HG02610 (cell line): Measurements from ENCODE around the gene HOXB4.

Experiments used
- ATAC-seq: cut with Tn5 transposase; IDR thresholded peaks from one replicate; pipeline ENCODE4 v1.9.1; 2021; ENCODE audit warnings: mild to moderate bottlenecking, moderate library complexity; ENCODE audit not compliant: unreplicated experiment

Gene HOXB4

GRCh38 chr17:48575066-48575582, 3.0 kb downstream of the HOXB4 start:
- no peak for ATAC-seq

DNA sequence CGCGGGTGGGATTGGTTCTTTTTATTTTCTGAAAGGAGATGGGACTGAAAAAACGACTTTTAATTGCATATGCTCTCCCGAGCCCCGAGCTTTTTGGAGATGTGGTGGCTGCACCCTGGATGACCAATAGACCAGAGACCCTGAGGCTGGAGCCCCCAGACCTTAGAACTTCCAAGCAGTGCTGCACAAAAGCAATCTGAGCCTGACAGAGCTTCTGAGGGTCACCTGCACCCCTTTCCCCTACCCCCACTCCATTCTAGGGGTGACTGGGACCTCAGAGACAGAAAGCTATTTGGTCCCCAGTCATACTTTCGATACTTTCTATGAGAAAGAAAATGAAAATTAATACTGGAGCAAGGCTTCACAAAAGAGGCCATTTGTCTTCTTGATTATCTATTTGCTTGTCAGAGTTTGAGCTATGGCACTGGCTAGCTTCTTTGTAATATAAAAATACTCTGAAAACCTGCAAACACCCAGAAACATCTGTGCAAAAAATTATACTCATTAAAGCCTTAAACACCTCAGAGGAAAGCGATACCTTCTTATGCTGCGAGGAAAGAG, 3.6 kb downstream of the HOXB4 start:
- no peak for ATAC-seq

DNA sequence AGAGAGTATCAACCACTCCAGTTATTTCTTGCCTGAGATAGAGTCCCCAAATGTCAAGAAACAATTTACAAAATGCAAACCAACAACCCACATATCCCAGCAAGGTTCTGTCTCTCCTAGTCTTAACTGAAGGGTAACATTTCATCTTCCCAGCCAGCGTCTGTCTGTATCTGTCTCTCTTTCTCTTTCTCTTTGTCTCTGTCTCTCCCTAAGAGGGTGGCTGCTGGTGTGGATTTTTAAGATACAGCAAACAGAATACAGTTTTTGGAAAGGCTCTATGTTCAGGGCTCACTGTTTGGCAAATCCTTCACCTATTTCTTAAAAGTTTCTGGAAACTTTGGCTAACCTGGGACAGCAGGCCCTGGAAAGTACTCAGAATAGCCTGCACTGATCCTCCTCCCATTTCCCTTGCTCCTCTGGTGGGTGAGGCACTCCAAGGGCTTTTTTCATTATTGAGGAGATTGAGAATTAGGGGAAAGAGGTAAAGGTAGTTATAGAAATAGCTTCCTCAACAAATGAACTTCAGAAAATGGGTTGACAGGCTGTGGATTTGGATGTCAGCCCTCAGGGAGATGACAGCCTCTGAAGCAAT, 6.2 kb downstream of the HOXB4 start:
- no peak for ATAC-seq

DNA sequence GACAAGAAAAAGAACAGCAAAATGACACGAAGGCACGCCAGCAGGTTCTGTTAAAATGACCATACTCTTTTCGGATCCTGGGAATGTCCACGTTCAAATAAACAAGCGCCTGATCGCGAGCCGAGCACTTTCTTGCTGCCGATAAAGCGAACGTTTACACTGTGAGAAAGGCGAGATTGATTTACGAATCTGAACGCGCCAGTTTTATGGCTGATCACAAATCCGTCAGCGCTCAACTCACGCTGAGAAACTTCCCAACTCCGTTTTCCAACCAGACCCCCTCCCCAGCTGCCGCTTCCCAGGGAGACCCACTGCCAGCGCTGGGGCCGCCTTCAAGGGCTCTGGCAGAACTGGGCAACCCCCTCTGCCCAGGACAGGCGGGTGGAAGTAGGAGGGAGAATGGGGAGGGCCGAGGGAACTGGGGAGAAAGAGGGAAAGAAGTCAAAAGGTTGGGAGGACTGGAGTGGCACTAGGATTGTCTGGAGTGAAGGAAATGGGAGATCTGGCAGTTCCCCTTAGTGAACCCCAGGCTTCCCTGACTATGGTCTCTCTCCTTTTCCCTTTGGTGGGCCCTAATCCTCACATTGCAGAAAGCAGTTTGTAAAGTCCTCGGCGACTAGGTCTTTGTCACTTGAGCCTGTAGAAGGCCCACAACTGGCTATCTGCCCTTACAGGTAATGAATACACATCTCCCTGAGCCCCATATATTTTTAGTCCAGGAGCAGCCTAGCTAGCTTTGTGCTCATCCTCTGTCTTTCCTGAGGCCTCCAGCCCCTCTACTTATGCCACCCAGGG, 6.9 kb downstream of the HOXB4 start:
- ATAC-seq = no peak

- ATAC-seq = no peak
These were observed 7.7 kb downstream of the HOXB4 start for GRCh38 chr17:48570325-48571023.

DNA sequence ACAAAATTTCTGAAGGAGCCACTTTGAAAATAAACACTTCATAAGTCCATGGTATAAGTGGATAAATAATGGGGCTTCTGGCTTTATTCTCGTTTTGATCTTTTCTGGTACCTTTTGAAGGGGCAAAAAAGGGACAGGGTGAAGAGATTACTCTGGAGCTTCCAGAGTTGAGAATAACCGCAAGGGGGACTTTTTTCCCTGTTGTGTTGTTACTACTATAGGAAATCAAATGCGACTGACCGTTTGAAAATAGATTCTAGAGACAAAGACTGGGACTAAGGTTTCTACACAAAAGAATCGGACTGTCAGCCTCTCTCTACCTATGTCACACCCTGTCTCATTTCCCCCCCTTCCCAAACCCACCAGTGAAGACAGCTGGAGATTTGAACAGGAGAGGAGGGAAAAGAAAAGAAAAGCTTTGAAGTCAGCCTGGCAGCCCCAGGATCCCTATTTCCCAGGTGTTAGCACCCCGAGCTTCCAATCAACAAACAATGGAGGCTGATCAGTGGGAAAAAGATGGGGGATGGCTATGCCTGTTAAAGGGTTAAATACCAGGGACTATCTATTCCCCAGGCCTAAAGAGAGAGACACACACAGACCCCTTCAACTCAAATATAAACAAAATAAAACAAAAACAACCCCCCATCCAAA, 8.4 kb downstream of the HOXB4 start:
- ATAC-seq = no peak

GRCh38 chr17:48569240-48569582, 8.9 kb downstream of the HOXB4 start:
- ATAC-seq = no peak

DNA sequence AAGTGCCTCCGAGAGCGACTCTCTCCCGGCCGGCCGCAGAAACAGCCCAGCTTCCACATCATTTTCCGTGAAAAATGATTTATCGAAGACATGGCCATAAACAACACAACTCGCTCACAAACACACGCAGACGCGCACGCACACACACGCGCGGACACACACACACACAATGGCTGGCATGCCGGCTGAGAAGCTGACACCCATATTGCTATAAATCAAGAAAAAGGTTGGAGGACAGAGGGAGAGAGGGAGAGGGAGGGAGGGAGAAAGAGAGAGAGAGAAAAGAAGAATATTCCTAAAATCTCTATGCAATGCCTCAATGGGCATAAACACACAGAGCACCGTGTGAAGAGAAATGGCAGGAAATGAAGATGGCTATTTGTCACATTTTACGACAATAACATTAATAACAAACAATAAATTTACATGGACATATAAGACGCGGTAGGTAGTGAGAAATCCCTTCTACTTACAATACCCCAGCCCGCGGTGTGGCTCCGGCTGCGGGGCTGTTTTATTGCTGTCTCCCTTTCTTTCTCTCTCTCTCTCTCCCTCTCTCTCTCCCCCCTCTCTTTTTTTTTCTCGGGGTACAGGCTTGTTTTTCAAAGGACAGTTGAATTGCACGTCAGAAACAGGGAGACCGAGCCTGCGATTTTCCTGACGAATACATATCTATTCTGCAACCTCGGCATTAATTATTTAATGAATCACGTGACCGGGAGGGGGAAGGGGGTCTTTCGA, 9.5 kb downstream of the HOXB4 start:
- ATAC-seq = no peak

DNA sequence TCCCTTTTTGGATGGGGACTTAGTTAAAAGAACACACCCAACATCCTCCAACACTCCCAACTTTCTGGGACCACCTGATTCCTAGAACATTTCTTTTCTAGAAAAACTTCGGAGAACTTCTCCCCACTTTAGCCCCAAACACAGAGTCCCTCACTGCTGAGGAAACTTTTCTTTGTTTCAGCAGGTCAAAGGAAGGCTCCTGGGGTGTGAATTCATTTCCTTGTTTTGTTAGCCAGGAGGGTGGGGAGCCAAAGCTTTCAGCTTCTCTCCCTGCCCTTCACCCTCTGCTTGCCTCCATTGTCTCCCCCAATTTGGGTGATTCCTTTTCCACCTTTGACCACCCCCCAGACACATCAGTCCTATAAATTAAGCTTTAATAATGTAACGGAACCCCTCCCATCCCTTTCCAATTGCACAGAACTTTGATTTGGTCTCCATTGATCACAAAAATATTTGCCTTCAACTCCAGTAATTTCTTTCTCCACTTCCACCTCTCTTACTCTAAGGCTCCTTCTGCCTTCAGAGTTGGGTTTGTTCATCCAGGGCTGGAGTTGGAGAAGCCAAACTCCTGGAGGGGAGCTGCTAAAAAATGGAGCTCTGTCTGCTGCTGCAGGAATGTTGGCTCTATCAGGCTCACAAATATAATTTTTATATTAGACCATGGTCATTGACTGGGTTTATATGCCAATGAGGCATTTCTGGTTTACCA, 10.3 kb downstream of the HOXB4 start:
- ATAC-seq = no peak

DNA sequence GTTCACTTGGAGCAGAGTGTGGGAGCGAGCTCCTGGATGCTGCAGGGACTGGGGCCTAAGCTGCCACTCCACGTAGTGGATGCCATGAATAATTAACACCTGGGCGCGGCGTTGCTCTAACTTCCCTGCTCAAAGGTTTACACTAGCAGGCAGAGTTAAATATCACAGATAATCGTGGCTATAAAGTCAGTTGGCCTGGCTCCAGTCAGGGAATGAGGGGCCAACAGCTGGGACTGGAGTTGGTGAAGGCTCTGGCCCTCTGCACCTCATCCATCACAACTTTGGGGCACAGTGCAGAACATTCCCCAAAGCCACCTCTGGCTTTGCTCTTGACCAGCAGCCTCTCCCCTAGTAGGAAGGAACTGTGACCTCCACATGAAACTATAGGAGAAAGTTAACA, 10.9 kb downstream of the HOXB4 start:
- ATAC-seq = no peak

DNA sequence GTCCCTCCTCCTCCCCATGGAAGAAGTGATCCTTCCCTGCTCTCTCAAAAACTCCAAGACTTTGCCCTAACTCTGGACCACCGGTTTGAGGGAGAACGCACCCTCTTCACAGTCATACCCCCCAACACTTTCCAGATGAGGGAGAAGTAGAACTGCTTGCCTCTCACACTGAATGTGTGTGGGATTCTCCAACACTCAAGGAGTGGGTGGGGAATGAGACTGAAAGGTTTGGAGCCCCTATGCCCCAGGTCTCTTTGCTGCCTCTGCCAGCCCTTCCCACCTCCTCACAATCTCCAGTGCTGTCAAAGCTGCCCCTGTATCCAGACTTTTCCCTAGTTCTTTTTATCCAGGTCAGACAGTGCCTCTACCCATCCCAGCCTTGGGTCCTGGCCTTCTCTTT, 11.4 kb downstream of the HOXB4 start:
- ATAC-seq = no peak

DNA sequence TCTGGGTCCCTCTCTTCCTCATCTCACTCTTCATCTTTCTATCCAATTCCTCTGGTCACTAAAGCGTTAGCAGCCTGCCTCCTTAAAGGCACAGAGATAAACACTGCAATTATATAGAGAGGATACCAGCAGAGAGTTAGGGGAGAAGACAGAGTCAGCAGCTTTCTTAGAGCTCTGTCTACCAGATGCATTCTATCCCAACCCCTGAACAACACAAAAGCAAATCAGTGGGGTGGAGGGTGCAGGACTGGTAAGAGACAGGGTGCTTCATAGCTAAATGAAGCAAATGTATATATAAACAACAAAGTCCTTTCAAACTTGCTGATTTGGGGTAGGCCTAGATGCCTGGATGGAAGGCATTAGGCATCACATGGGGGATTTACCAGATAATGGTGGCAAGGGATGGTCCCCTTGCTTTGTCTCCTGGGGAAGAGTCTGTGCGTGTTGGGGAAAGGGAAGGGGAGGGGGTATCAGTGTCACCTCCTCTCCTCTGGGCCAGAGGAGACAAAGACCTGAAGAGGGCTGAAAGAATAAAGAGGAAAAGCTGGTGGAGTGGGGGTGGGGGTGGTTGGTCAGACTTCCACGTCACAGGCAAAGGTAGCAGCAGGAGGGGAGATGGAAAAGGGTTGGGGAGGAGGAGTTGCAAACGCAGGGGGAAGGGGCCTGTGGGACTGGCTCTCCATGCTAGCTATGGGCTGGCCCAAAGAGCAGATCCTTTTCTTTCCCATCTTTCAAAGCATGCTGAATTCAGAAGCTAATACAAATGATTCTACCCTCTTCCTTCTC, 12.0 kb downstream of the HOXB4 start:
- ATAC-seq = no peak

- ATAC-seq = no peak
These were observed 13.1 kb downstream of the HOXB4 start for GRCh38 chr17:48565022-48565554.

DNA sequence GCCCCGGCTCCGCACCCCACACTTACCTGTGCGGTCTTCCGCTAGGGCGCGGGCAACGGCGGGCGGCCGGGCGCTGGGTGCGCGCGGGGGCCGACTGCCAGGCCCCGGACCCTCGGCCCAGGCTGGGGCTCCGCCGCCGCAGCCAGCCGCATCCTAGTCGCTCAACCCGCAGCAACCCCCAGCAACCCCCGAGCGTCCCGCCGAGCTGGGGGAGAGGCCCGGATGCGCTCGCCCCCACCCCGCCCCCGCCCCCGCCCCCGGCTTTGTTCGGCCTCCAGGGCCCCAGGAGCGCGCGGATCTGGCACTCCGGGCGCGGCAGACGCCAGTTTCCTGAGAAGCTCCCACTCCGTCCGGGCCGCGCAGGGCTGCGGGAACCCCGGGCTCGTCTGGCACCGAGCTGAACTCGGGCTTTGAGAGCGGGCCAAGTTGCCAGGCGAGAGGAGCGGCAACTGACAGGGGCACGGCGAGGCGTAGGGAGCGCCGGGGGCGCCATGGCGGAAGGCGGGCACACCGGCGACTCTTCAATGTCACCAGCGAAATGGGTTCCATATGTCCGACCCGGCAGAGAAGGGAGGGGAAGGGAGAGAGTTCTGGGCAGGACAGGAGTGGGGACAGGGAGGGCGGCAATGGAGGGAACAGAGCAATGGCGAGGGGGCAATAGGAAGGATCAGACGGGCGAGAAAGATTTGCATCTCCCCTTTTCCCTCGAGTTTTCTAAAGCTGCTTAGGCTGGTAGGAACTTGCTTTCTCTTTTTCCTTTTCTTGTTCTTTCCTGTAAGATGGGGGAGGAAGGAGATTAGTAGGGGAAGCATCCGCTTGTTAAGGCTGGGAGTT, 13.7 kb downstream of the HOXB4 start:
- no peak for ATAC-seq

GRCh38 chr17:48563867-48564187, 14.3 kb downstream of the HOXB4 start:
- ATAC-seq = no peak

DNA sequence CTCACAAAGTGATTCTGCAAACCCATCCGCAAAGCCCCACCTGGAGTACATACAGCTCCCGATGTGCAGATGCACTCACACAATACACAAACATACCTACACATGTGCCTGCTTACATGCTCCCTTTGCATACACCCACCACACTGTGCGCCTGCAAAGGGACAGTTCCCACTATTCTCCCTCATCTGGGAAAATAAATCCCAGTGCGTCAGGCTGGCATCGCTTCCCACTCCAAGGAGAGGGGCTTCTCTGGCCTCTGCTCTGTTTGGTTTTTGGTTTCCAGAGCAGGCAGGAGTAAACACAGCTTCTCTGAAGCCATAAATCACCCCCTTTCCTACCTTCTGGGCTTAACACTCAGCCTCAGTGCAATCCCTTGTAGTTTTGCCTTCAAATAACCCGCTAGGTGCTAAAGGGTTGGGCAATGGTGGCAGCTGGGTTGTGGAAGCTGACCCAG, 14.7 kb downstream of the HOXB4 start:
- ATAC-seq = no peak

DNA sequence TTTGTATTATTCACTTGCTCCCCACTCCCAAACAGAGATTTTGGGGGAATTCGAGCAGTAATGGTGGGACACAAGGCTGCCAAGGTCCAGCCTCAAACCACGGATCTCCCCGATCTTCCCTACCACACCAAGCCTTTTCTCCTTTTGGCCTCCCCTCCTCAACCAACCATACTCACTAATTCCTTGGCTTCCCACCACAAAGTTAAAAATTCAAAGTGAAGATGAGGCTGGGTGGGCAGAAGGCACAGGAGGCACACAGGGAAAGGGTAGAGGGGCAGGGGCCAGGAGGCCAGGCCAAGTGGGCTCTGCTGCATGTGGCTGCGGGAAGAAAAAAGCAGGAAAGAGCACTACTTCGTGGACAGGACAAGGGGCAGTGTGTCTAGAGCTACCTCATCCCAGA, 15.2 kb downstream of the HOXB4 start:
- ATAC-seq = no peak
